CD14-positive monocyte (primary cell): ENCODE data around the gene MED9. TPM values are rescaled to one million over a fixed set of nuclear protein-coding genes. Genes with fewer than 3 reads are reported as not detected.

Source experiments
- DNase-seq, 3 donors: peaks; one replicate each; pipeline ENCODE4 v3.0.0-alpha.2; 2011 to 2022
- H2AFZ ChIP-seq: 2 replicates; pipeline ENCODE4 v1.6.0; 2012; ENCODE audit warnings: mild to moderate bottlenecking, low read depth, low read length, inconsistent platforms; ENCODE audit not compliant: insufficient read depth, poor library complexity, severe bottlenecking
- H3K27ac ChIP-seq, 2 donors: 1 replicate in 1 of 2; 2 replicates in 1 of 2; pipeline ENCODE4 v1.5.1; 2012 to 2013; ENCODE audit warnings: low read length in 2 of 2, control low read depth in 1 of 2, inconsistent platforms in 1 of 2, low read depth in 1 of 2, mild to moderate bottlenecking in 1 of 2
- H3K27me3 ChIP-seq, 2 donors: one replicate each; pipeline versions ENCODE4 v1.6.0 to v1.6.1; 2011 to 2013; ENCODE audit warnings: low read length in 2 of 2; ENCODE audit not compliant: control insufficient read depth in 2 of 2, insufficient read depth in 2 of 2
- H3K36me3 ChIP-seq, 2 donors: replicated peaks in 1 of 2; 1 replicate in 1 of 2; 2 replicates in 1 of 2; pipeline versions ENCODE4 v1.5.1 to v1.6.1; 2012 to 2013; ENCODE audit warnings: low read length in 2 of 2, control low read depth in 1 of 2, inconsistent platforms in 1 of 2, mild to moderate bottlenecking in 1 of 2; ENCODE audit not compliant: insufficient read depth in 2 of 2, control insufficient read depth in 1 of 2
- H3K4me1 ChIP-seq, 2 donors: 1 replicate in 1 of 2; 2 replicates in 1 of 2; pipeline versions ENCODE4 v1.5.1 to v1.6.1; 2012 to 2013; ENCODE audit warnings: low read length in 2 of 2, control low read depth in 1 of 2, inconsistent platforms in 1 of 2, mild to moderate bottlenecking in 1 of 2, moderate library complexity in 1 of 2; ENCODE audit not compliant: insufficient read depth in 2 of 2, control insufficient read depth in 1 of 2
- H3K4me2 ChIP-seq: replicated peaks from 2 replicates; pipeline ENCODE3; 2012; ENCODE audit warnings: low read length, moderate library complexity, mild to moderate bottlenecking; ENCODE audit not compliant: poor library complexity, severe bottlenecking; ENCODE audit errors: extremely low read depth
- H3K4me3 ChIP-seq, 3 experiments: fragments of 200-600 bp in 1 of 3; sonication (generic) in 1 of 3; replicated peaks in 1 of 3; 1 replicate in 2 of 3; 2 replicates in 1 of 3; pipeline ENCODE4 v1.5.1; 2011 to 2013; ENCODE audit warnings: low read length in 3 of 3, mild to moderate bottlenecking in 3 of 3, control low read depth in 2 of 3, low read depth in 2 of 3, inconsistent platforms in 1 of 3, moderate library complexity in 1 of 3
- H3K79me2 ChIP-seq: 2 replicates; pipeline ENCODE4 v1.6.0; 2012; ENCODE audit warnings: mild to moderate bottlenecking, control low read depth, inconsistent platforms, low read length, moderate library complexity; ENCODE audit not compliant: insufficient read depth
- H3K9ac ChIP-seq: 2 replicates; pipeline ENCODE4 v1.6.0; 2017; ENCODE audit warnings: low read length, mild to moderate bottlenecking; ENCODE audit not compliant: insufficient read depth, poor library complexity, severe bottlenecking
- H3K9me3 ChIP-seq, 2 donors: replicated peaks in 1 of 2; 1 replicate in 1 of 2; 2 replicates in 1 of 2; pipeline versions ENCODE4 v1.5.1 to v1.6.1; 2012 to 2013; ENCODE audit warnings: low read length in 2 of 2, control low read depth in 1 of 2; ENCODE audit not compliant: control insufficient read depth in 1 of 2, insufficient read depth in 1 of 2
- H4K20me1 ChIP-seq: 2 replicates; pipeline ENCODE4 v1.6.0; 2012; ENCODE audit warnings: mild to moderate bottlenecking, low read length, control low read depth, moderate library complexity; ENCODE audit not compliant: insufficient read depth
- H3K27ac Mint-ChIP-seq, 7 donors: one replicate each; pipeline ENCODE4 v1.8.0; 2020; ENCODE audit warnings: mild to moderate bottlenecking in 7 of 7, mixed read lengths in 7 of 7, moderate library complexity in 6 of 7, inconsistent platforms in 2 of 7
- H3K27me3 Mint-ChIP-seq, 3 donors: one replicate each; pipeline ENCODE4 v1.8.0; 2021 to 2022; ENCODE audit warnings: low read depth in 3 of 3, mild to moderate bottlenecking in 3 of 3, mixed read lengths in 3 of 3, moderate library complexity in 3 of 3, inconsistent platforms in 1 of 3
- H3K36me3 Mint-ChIP-seq, 2 donors: one replicate each; pipeline ENCODE4 v1.8.0; 2020; ENCODE audit warnings: mixed read lengths in 2 of 2, inconsistent platforms in 1 of 2, mild to moderate bottlenecking in 1 of 2
- H3K4me1 Mint-ChIP-seq: one replicate; pipeline ENCODE4 v1.8.0; 2020; ENCODE audit warnings: mild to moderate bottlenecking, mixed read lengths
- H3K4me3 Mint-ChIP-seq, 2 donors: one replicate each; pipeline ENCODE4 v1.8.0; 2020; ENCODE audit warnings: mild to moderate bottlenecking in 2 of 2, mixed read lengths in 2 of 2, moderate library complexity in 1 of 2
- H3K9me3 Mint-ChIP-seq, 7 donors: one replicate each; pipeline ENCODE4 v1.8.0; 2020 to 2022; ENCODE audit warnings: mixed read lengths in 7 of 7, mild to moderate bottlenecking in 6 of 7, moderate library complexity in 6 of 7, inconsistent platforms in 2 of 7
- CTCF ChIP-seq: fragments of 200-600 bp; IDR thresholded peaks from one replicate; pipeline ENCODE4 v1.8.0; 2022; ENCODE audit warnings: antibody characterized with exemption, mild to moderate bottlenecking
- WGBS: methylation state at CpG from one replicate; pipeline ENCODE4 v1.1.5; 2013; ENCODE audit warnings: missing lambda C conversion rate; ENCODE audit not compliant: insufficient coverage; 5-methylcytosine and 5-hydroxymethylcytosine counted together
- intact Hi-C, 2 donors: fragments of 100-400 bp; cut with micrococcal nuclease; formaldehyde crosslinking; loops; one replicate each; pipeline versions ENCODE4 v1.15.0 to v1.15.1; 2023
- polyA plus RNA-seq, 3 donors: library from polyadenylated mRNA; depleted of rRNA in 1 of 3; unstranded in 2 of 3; stranded (reverse) in 1 of 3; fragments of 300-500 nt in 2 of 3; fragments of >200 nt in 1 of 3; fragmentation: Illumina TruSeq in 2 of 3; gene quantifications; 1 replicate in 2 of 3; 2 replicates in 1 of 3; pipeline ENCODE4 v1.2.3, GENCODE V29; 2012 to 2021

Gene MED9
- polyA plus RNA-seq, 3 donors = 5.6 to 6.9 (median 6.1) TPM

- no peak overlapping the region for H3K4me3 ChIP-seq
- H3K27ac ChIP-seq = no peak overlapping the region
- H3K4me3 Mint-ChIP-seq = no peak overlapping the region
- no peak overlapping the region for H2AFZ ChIP-seq
- H3K9ac ChIP-seq = no peak overlapping the region
- TF ChIP-seq CTCF = no peak
- no peaks in the 10 kb centered on the region for H3K27me3 ChIP-seq
- H3K27ac Mint-ChIP-seq = no peak overlapping the region
- H3K9me3 Mint-ChIP-seq = no peaks in the 10 kb centered on the region
- no peaks in the 10 kb centered on the region for H3K4me1 ChIP-seq
- peaks cover 2 to 3% (median 2%) of the 10 kb centered on the region in 3 donors for H3K27me3 Mint-ChIP-seq
- H3K79me2 ChIP-seq = no peaks in the 10 kb centered on the region
- WGBS = 83% methylated on average over 1 of the region's 5 CpGs
- H4K20me1 ChIP-seq = no peaks in the 10 kb centered on the region
- no peaks in the 10 kb centered on the region for H3K4me1 Mint-ChIP-seq
- H3K36me3 ChIP-seq = no peaks in the 10 kb centered on the region
- no peak for DNase-seq
- H3K36me3 Mint-ChIP-seq = peaks cover 0 to 3% of the 10 kb centered on the region in 2 donors
- H3K9me3 ChIP-seq = no peaks in the 10 kb centered on the region
- no peak overlapping the region for H3K4me2 ChIP-seq
- intact Hi-C loops = no loop called here
Observed at GRCh38 chr17:17505151-17505550, 28.4 kb downstream of the MED9 start.

- no peak for DNase-seq
- WGBS = 93% methylated on average over 19 of the region's 22 CpGs
- no peaks in the 10 kb centered on the region for H3K4me1 ChIP-seq
- H3K27ac Mint-ChIP-seq = no peak overlapping the region
- H3K36me3 ChIP-seq = no peaks in the 10 kb centered on the region
- no peak overlapping the region for H3K4me3 Mint-ChIP-seq
- H2AFZ ChIP-seq = no peak overlapping the region
- no peak overlapping the region for H3K4me2 ChIP-seq
- no peaks in the 10 kb centered on the region for H3K27me3 ChIP-seq
- H3K4me3 ChIP-seq = no peak overlapping the region
- H3K27me3 Mint-ChIP-seq = peaks cover 1 to 3% (median 2%) of the 10 kb centered on the region in 3 donors
- intact Hi-C loops = no loop called here
- H3K4me1 Mint-ChIP-seq = peaks cover 1% of the 10 kb centered on the region
- H3K79me2 ChIP-seq = no peaks in the 10 kb centered on the region
- no peaks in the 10 kb centered on the region for H3K9me3 Mint-ChIP-seq
- H3K9ac ChIP-seq = no peak overlapping the region
- no peaks in the 10 kb centered on the region for H3K9me3 ChIP-seq
- no peaks in the 10 kb centered on the region for H4K20me1 ChIP-seq
- TF ChIP-seq CTCF = no peak
- H3K27ac ChIP-seq = no peak overlapping the region
- H3K36me3 Mint-ChIP-seq = peaks cover 0 to 3% of the 10 kb centered on the region in 2 donors
Observed at GRCh38 chr17:17505610-17506171, 28.9 kb downstream of the MED9 start.
